Vagina (tissue), 2 donors: ENCODE data around the gene CECR2. TPM values are rescaled to one million over a fixed set of nuclear protein-coding genes. Genes with fewer than 3 reads are reported as not detected.
"Not testable (repeated sequence)": the region's sequence is repeated elsewhere in the genome, so short reads cannot be mapped to it uniquely, and the experiment has no call there.

Experiments
- DNase-seq, 2 donors: peaks; one replicate each; pipeline ENCODE4 v3.0.0-alpha.2; 2017; ENCODE audit errors: extremely low spot score in 2 of 2
- H3K27ac ChIP-seq: fragments of 200-600 bp; sonication (generic); one replicate; pipeline ENCODE4 v1.5.1; 2019
- H3K27me3 ChIP-seq: fragments of 200-600 bp; sonication (generic); one replicate; pipeline ENCODE4 v1.5.1; 2019
- H3K36me3 ChIP-seq, 2 donors: fragments of 200-600 bp; sonication (generic); one replicate each; pipeline ENCODE4 v1.5.1; 2017 to 2019
- H3K4me1 ChIP-seq: fragments of 200-600 bp; sonication (generic); one replicate; pipeline ENCODE4 v1.5.1; 2019
- H3K4me3 ChIP-seq, 2 donors: fragments of 200-600 bp; sonication (generic); 1 replicate in 1 of 2; 2 replicates in 1 of 2; pipeline ENCODE4 v1.5.1; 2016 to 2019
- H3K9me3 ChIP-seq: fragments of 200-600 bp; sonication (generic); one replicate; pipeline ENCODE4 v1.5.1; 2019
- POLR2A ChIP-seq, 2 donors: fragments of 450-650 bp; IDR thresholded peaks; one replicate each; pipeline ENCODE4 v1.6.1; 2017; ENCODE audit warnings: antibody characterized with exemption in 2 of 2, mild to moderate bottlenecking in 2 of 2, moderate library complexity in 2 of 2
- POLR2AphosphoS5 ChIP-seq, 2 donors: sonication (generic); formaldehyde crosslinking; IDR thresholded peaks; one replicate each; pipeline ENCODE4 v1.9.0; 2017; ENCODE audit warnings: antibody characterized with exemption in 2 of 2, mild to moderate bottlenecking in 2 of 2, low read depth in 1 of 2; ENCODE audit not compliant: insufficient read depth in 1 of 2
- intact Hi-C: fragments of 100-400 bp; cut with DNase I; formaldehyde crosslinking; loops from one replicate; pipeline ENCODE4 v1.15.1; 2023
- total RNA-seq: library from RNA; depleted of rRNA; stranded (reverse); fragments of >200 nt; gene quantifications from one replicate; pipeline ENCODE4 v1.2.3, GENCODE V29; 2016
- TF ChIP-seq, protein P1 (sequence below), 3 experiments: fragments of 450-650 bp in 2 of 3; fragments of 200-600 bp in 1 of 3; sonication (generic) in 1 of 3; IDR thresholded peaks; one replicate each; pipeline ENCODE4 v1.5.1; 2017 to 2019; ENCODE audit warnings: antibody characterized with exemption in 3 of 3, mild to moderate bottlenecking in 2 of 3, moderate library complexity in 2 of 3

CECR2 gene
- total RNA-seq, 1 donor from 2014 or later: 0.98 TPM

DNA sequence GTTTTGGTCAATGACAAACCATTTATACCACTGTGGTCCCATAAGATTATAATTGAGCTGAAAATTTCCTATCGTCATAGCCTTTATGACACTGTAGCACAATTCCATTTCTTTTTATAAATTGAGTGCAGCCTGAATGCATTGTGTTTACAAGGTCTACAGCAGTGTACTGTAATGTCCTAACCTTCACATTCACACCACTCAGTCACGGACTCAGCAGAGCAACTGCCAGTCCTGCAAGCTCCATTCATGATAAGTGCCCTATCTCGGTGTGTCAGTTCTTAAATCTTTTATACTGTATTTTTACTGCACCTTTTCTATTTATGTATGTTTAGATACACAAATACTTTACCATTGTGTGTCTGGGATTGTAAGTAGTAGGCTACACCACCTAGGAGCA is 138.8 kb downstream of the CECR2 start:
- no peak overlapping the region for H3K4me3 ChIP-seq
- TF ChIP-seq, protein P1, sequence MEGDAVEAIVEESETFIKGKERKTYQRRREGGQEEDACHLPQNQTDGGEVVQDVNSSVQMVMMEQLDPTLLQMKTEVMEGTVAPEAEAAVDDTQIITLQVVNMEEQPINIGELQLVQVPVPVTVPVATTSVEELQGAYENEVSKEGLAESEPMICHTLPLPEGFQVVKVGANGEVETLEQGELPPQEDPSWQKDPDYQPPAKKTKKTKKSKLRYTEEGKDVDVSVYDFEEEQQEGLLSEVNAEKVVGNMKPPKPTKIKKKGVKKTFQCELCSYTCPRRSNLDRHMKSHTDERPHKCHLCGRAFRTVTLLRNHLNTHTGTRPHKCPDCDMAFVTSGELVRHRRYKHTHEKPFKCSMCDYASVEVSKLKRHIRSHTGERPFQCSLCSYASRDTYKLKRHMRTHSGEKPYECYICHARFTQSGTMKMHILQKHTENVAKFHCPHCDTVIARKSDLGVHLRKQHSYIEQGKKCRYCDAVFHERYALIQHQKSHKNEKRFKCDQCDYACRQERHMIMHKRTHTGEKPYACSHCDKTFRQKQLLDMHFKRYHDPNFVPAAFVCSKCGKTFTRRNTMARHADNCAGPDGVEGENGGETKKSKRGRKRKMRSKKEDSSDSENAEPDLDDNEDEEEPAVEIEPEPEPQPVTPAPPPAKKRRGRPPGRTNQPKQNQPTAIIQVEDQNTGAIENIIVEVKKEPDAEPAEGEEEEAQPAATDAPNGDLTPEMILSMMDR (IDR thresholded peaks at IDR 0.05): no peak
- TF ChIP-seq POLR2AphosphoS5 (IDR thresholded peaks at IDR 0.05; ENCODE audit: insufficient read depth in 1 of 2, low read depth in 1 of 2): no peak
- TF ChIP-seq POLR2A (IDR thresholded peaks at IDR 0.05): no peak
- DNase-seq: no peak
- intact Hi-C loops: loop anchor here (10.0 kb wide), 1 partner anchor 433 kb away; no protein-coding TSS in a partner anchor
- no peaks in the 10 kb centered on the region for H3K36me3 ChIP-seq
- no peaks in the 10 kb centered on the region for H3K27me3 ChIP-seq
- no peaks in the 10 kb centered on the region for H3K4me1 ChIP-seq
- no peak overlapping the region for H3K27ac ChIP-seq
- no peaks in the 10 kb centered on the region for H3K9me3 ChIP-seq

DNA sequence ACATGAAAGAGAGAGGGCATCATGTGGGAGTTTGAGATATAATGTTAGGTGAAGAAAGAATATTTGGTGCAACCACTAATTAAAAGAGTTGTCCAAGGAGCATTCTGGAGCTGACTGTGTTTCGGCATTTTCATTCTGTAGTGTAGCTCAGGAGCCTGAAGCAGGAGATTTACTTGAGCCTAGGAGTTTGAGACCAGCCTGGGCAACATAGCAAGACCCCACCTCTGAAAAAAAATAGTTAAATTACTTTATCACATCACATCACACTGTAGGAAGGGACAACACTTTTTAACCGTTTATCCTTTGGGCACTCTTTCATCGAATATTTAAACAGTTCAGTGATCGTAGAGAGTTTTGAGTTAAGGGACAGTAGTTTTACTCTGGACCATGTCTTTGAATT is 143.7 kb downstream of the CECR2 start:
- intact Hi-C loops: no loop called here
- Histone ChIP-seq H3K4me3 (no peak overlapping the region), H3K27ac (no peak overlapping the region), H3K9me3 (no peaks in the 10 kb centered on the region), H3K27me3 (no peaks in the 10 kb centered on the region), H3K4me1 (no peaks in the 10 kb centered on the region), H3K36me3 (no peaks in the 10 kb centered on the region)
- TF ChIP-seq, protein P1 (IDR thresholded peaks at IDR 0.05): no peak
- TF ChIP-seq POLR2AphosphoS5 (IDR thresholded peaks at IDR 0.05; ENCODE audit: insufficient read depth in 1 of 2, low read depth in 1 of 2): no peak
- no peak for TF ChIP-seq POLR2A (IDR thresholded peaks at IDR 0.05)
- DNase-seq: no peak

DNA sequence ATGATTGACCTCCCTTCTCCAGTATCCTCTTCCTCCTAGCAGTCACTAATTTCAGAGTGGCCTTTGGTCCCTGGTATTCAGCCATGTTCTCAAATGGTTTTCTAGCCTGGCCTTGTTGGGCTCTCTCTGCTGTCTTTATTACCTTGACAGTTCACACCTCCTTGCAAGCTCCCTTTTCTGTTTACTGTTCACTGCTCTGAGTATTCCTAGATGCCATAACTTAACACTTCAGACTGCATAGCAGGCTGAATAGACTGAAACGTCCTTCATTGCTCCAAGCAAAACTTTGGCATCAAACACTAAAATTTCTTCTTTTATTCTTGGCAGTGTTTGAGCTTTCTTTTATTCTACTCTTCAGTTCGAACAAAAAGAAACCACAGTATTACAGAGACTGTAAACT is 144.4 kb downstream of the CECR2 start:
- intact Hi-C loops: no loop called here

DNA sequence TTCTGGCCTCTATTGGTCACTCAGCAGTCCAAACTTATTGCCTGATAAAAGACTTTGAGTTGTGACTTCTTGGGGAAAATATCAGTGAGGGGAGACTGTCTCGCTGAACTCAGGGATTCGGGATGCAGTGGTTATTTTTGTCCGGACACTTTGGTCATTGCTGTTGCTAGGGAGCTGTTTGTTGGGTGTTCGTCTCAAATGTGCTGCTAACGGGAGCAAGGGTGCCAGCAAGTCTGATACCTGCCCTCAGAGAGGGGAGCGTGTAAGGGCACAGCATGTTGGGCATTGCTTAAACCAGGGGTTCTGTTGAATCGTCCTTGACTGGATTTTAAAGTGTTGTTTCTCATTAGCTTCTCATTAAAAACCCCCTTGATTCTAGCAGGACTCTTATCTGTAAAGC is 144.8 kb downstream of the CECR2 start:
- DNase-seq: no peak
- Histone ChIP-seq H3K4me1 (no peaks in the 10 kb centered on the region), H3K36me3 (no peaks in the 10 kb centered on the region), H3K9me3 (no peaks in the 10 kb centered on the region), H3K4me3 (no peak overlapping the region), H3K27ac (no peak overlapping the region), H3K27me3 (no peaks in the 10 kb centered on the region)
- intact Hi-C loops: no loop called here
- no peak for TF ChIP-seq POLR2AphosphoS5 (IDR thresholded peaks at IDR 0.05; ENCODE audit: insufficient read depth in 1 of 2, low read depth in 1 of 2)

More for the DNA sequence above, 144.4 kb downstream of the CECR2 start:
- Histone ChIP-seq H3K4me1 (no peaks in the 10 kb centered on the region), H3K36me3 (no peaks in the 10 kb centered on the region), H3K27ac (no peak overlapping the region), H3K27me3 (no peaks in the 10 kb centered on the region), H3K4me3 (no peak overlapping the region), H3K9me3 (no peaks in the 10 kb centered on the region)
- TF ChIP-seq POLR2AphosphoS5 (IDR thresholded peaks at IDR 0.05; ENCODE audit: insufficient read depth in 1 of 2, low read depth in 1 of 2): no peak
- TF ChIP-seq, protein P1 (IDR thresholded peaks at IDR 0.05): no peak
- TF ChIP-seq POLR2A (IDR thresholded peaks at IDR 0.05): no peak
- DNase-seq: no peak

DNA sequence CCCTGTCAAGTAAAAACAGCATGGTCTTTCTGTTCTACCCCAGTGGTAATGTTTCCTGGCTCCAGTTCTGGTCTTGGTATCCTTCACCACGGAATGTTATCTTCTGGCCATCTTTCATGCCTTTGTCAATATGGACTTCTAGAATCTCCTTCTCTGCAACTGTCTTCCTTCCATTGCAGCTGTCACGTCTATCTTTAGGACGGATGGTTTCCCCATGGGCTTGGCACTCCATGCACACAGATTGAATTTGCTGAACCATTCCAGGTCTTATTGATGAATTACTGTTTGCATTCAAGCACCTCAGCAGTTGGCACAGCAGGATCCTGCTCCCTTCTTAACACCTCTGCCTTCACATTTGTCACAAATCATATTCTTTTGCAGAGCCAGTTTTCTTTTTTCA is 149.1 kb downstream of the CECR2 start:
- intact Hi-C loops: no loop called here
- no peak for DNase-seq

DNA sequence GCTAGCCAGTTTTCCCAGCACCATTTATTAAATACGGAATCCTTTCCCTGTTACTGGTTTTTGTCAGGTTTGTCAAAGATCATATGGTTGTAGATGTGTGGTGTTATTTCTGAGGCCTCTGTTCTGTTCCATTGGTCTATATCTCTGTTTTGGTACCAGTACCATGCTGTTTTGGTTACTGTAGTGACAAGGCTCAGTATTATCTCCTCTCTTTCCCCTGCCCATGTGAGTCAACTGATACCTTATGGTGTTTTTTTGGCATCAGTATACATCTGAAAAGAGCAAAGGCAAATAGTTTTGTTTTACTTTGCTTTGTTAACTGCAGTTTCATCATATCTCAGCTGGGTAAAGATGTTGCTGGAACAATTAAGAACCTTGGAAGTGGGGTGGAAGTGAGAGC is 152.7 kb downstream of the CECR2 start:
- H3K9me3 ChIP-seq, H3K36me3 ChIP-seq, H3K4me1 ChIP-seq, H3K27me3 ChIP-seq, DNase-seq, intact Hi-C loops, H3K4me3 ChIP-seq, H3K27ac ChIP-seq: not testable (repeated sequence)

More for the DNA sequence above, 149.1 kb downstream of the CECR2 start:
- no peaks in the 10 kb centered on the region for H3K9me3 ChIP-seq
- TF ChIP-seq POLR2A (IDR thresholded peaks at IDR 0.05) (no peak), POLR2AphosphoS5 (IDR thresholded peaks at IDR 0.05; ENCODE audit: insufficient read depth in 1 of 2, low read depth in 1 of 2) (no peak)
- TF ChIP-seq, protein P1 (IDR thresholded peaks at IDR 0.05): no peak
- H3K27me3 ChIP-seq: no peaks in the 10 kb centered on the region
- H3K27ac ChIP-seq: no peak overlapping the region
- H3K36me3 ChIP-seq: no peaks in the 10 kb centered on the region
- H3K4me1 ChIP-seq: no peaks in the 10 kb centered on the region
- H3K4me3 ChIP-seq: no peak overlapping the region
